Vagina (tissue), 2 donors: ENCODE measurements around the gene TSPAN9. TPM values are rescaled to one million over a fixed set of nuclear protein-coding genes. Genes with fewer than 3 reads are reported as not detected.

Experiments used
- DNase-seq, 2 donors: peaks; one replicate each; pipeline ENCODE4 v3.0.0-alpha.2; 2017; ENCODE audit errors: extremely low spot score in 2 of 2
- H3K27ac ChIP-seq: fragments of 200-600 bp; sonication (generic); one replicate; pipeline ENCODE4 v1.5.1; 2019
- H3K27me3 ChIP-seq: fragments of 200-600 bp; sonication (generic); one replicate; pipeline ENCODE4 v1.5.1; 2019
- H3K36me3 ChIP-seq, 2 donors: fragments of 200-600 bp; sonication (generic); one replicate each; pipeline ENCODE4 v1.5.1; 2017 to 2019
- H3K4me1 ChIP-seq: fragments of 200-600 bp; sonication (generic); one replicate; pipeline ENCODE4 v1.5.1; 2019
- H3K4me3 ChIP-seq, 2 donors: fragments of 200-600 bp; sonication (generic); 1 replicate in 1 of 2; 2 replicates in 1 of 2; pipeline ENCODE4 v1.5.1; 2016 to 2019
- H3K9me3 ChIP-seq: fragments of 200-600 bp; sonication (generic); one replicate; pipeline ENCODE4 v1.5.1; 2019
- POLR2A ChIP-seq, 2 donors: fragments of 450-650 bp; IDR thresholded peaks; one replicate each; pipeline ENCODE4 v1.6.1; 2017; ENCODE audit warnings: antibody characterized with exemption in 2 of 2, mild to moderate bottlenecking in 2 of 2, moderate library complexity in 2 of 2
- POLR2AphosphoS5 ChIP-seq, 2 donors: sonication (generic); formaldehyde crosslinking; IDR thresholded peaks; one replicate each; pipeline ENCODE4 v1.9.0; 2017; ENCODE audit warnings: antibody characterized with exemption in 2 of 2, mild to moderate bottlenecking in 2 of 2, low read depth in 1 of 2; ENCODE audit not compliant: insufficient read depth in 1 of 2
- intact Hi-C: fragments of 100-400 bp; cut with DNase I; formaldehyde crosslinking; loops from one replicate; pipeline ENCODE4 v1.15.1; 2023
- total RNA-seq: library from RNA; depleted of rRNA; stranded (reverse); fragments of >200 nt; gene quantifications from one replicate; pipeline ENCODE4 v1.2.3, GENCODE V29; 2016
- TF ChIP-seq, protein P1 (sequence below), 3 experiments: fragments of 450-650 bp in 2 of 3; fragments of 200-600 bp in 1 of 3; sonication (generic) in 1 of 3; IDR thresholded peaks; one replicate each; pipeline ENCODE4 v1.5.1; 2017 to 2019; ENCODE audit warnings: antibody characterized with exemption in 3 of 3, mild to moderate bottlenecking in 2 of 3, moderate library complexity in 2 of 3

The TSPAN9 gene
- total RNA-seq, 1 donor from 2014 or later = 32.2 TPM

DNA sequence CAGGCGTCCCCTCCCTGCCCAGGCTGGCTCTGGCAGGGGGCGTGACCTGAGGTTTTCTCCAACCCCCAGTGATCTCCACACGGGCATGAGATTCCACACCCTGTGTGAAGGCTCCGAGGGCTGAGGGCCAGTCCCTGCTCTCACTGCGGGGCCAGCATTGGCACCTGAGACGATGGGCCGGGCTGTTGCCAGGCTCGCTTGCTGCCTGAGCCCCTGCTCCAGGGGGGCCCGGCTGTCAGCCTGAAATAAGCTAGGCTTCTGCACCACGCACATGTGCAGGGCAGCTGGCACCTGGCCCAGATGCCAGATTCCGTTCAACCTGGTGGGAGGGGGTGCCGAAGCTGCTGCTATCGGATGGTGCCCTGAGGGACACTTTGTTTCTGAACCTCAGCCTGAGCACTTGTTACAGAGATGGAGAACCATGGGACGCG is 217.3 kb downstream of the TSPAN9 start:
- H3K27ac ChIP-seq = no peak overlapping the region
- H3K9me3 ChIP-seq = no peaks in the 10 kb centered on the region
- intact Hi-C loops = no loop called here
- DNase-seq = no peak
- no peaks in the 10 kb centered on the region for H3K36me3 ChIP-seq
- TF ChIP-seq POLR2A (IDR thresholded peaks at IDR 0.05) = no peak
- TF ChIP-seq POLR2AphosphoS5 (IDR thresholded peaks at IDR 0.05; ENCODE audit: insufficient read depth in 1 of 2, low read depth in 1 of 2) = no peak
- TF ChIP-seq, protein P1, sequence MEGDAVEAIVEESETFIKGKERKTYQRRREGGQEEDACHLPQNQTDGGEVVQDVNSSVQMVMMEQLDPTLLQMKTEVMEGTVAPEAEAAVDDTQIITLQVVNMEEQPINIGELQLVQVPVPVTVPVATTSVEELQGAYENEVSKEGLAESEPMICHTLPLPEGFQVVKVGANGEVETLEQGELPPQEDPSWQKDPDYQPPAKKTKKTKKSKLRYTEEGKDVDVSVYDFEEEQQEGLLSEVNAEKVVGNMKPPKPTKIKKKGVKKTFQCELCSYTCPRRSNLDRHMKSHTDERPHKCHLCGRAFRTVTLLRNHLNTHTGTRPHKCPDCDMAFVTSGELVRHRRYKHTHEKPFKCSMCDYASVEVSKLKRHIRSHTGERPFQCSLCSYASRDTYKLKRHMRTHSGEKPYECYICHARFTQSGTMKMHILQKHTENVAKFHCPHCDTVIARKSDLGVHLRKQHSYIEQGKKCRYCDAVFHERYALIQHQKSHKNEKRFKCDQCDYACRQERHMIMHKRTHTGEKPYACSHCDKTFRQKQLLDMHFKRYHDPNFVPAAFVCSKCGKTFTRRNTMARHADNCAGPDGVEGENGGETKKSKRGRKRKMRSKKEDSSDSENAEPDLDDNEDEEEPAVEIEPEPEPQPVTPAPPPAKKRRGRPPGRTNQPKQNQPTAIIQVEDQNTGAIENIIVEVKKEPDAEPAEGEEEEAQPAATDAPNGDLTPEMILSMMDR (IDR thresholded peaks at IDR 0.05) = no peak
- H3K4me3 ChIP-seq = no peak overlapping the region
- H3K4me1 ChIP-seq = peaks cover 12% of the 10 kb centered on the region
- no peaks in the 10 kb centered on the region for H3K27me3 ChIP-seq

DNA sequence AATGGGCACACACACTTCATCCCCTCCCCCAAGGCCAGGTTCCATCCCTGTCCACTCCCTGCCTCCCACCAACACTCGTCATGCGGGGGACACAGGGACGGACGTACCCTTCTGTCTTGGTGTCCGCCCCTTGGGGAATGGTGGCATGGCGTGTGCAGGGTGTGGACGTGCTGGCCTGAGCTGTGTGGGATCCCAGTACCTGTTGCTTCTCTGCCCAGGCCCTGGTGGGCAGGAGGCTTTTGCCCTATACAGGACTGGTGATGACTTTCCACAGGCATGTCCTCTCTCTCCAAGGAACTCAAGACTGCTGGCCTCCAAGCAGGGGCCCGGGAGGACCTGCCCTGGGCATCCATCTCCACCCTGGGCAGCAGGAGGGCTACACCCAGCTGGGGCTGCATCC is 218.0 kb downstream of the TSPAN9 start:
- no peak for DNase-seq
- no peaks in the 10 kb centered on the region for H3K27me3 ChIP-seq
- no peak overlapping the region for H3K27ac ChIP-seq
- intact Hi-C loops = no loop called here
- H3K4me3 ChIP-seq = no peak overlapping the region
- H3K36me3 ChIP-seq = no peaks in the 10 kb centered on the region
- H3K4me1 ChIP-seq = peaks cover 17% of the 10 kb centered on the region
- no peaks in the 10 kb centered on the region for H3K9me3 ChIP-seq
- TF ChIP-seq, protein P1 (IDR thresholded peaks at IDR 0.05) = no peak
- TF ChIP-seq POLR2AphosphoS5 (IDR thresholded peaks at IDR 0.05; ENCODE audit: insufficient read depth in 1 of 2, low read depth in 1 of 2) (no peak), POLR2A (IDR thresholded peaks at IDR 0.05) (no peak)

DNA sequence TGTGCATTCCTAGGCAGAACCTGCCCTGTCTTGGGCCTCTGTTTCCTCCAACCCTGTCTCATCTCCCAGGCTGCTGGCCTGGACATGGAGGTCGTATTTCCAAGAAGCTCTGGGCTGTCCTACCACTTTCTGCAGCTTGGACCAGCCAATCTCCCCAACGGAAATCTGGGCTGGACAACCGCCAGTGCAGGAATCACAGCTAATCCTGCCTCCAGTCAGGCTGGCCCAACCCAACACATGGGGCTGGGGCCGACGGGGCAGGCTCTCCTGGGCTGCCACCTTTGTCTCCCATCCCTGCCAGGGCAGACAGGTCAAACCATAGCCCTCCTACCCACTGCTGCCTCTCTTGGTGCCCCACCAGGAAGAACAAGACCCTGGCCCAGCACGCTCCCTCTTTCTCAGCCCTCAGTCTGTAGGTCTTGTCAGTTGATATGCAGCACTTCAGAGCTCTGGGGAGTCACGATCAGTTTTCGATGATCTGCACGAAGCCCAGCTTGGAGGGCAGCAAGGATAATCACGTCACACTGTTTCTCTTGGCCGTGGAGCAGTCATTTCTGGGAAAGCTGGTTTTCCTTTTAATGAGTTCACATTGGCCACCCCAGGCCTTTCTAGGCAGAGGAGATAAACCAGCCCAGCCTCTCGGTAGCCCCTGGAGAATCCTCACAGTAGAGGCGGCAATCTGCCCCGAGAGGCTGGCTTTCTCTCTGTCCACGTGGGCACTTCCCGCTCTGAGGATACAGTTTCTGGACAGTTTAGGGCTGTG is 218.6 kb downstream of the TSPAN9 start:
- TF ChIP-seq, protein P1 (IDR thresholded peaks at IDR 0.05) = no peak
- no peak for TF ChIP-seq POLR2AphosphoS5 (IDR thresholded peaks at IDR 0.05; ENCODE audit: insufficient read depth in 1 of 2, low read depth in 1 of 2)
- no peak for TF ChIP-seq POLR2A (IDR thresholded peaks at IDR 0.05)
- intact Hi-C loops = no loop called here
- no peak for DNase-seq

DNA sequence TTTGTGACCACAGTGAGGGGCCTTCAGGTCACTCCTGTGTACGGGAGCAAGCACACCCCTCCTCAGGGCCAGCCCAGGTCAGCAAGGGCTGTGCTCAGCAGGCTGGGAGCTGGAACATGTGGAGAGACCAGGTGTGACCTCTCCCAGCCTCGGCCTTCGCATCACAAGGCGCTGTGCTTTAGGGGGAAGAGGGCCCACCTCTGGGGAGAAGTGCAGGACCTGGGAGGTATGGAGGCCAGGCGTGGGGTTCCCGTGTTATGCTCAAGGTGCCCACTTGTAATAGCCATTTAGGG is 219.2 kb downstream of the TSPAN9 start:
- Histone ChIP-seq H3K9me3 (no peaks in the 10 kb centered on the region), H3K36me3 (no peaks in the 10 kb centered on the region), H3K27me3 (no peaks in the 10 kb centered on the region), H3K27ac (no peak overlapping the region), H3K4me1 (peaks cover 24% of the 10 kb centered on the region), H3K4me3 (no peak overlapping the region)
- DNase-seq = no peak
- no peak for TF ChIP-seq POLR2AphosphoS5 (IDR thresholded peaks at IDR 0.05; ENCODE audit: insufficient read depth in 1 of 2, low read depth in 1 of 2)
- TF ChIP-seq POLR2A (IDR thresholded peaks at IDR 0.05) = no peak
- TF ChIP-seq, protein P1 (IDR thresholded peaks at IDR 0.05) = no peak
- intact Hi-C loops = no loop called here

More for the DNA sequence above, 218.6 kb downstream of the TSPAN9 start:
- no peaks in the 10 kb centered on the region for H3K36me3 ChIP-seq
- no peak overlapping the region for H3K27ac ChIP-seq
- H3K9me3 ChIP-seq = no peaks in the 10 kb centered on the region
- no peaks in the 10 kb centered on the region for H3K27me3 ChIP-seq
- H3K4me3 ChIP-seq = no peak overlapping the region
- peaks cover 23% of the 10 kb centered on the region for H3K4me1 ChIP-seq

DNA sequence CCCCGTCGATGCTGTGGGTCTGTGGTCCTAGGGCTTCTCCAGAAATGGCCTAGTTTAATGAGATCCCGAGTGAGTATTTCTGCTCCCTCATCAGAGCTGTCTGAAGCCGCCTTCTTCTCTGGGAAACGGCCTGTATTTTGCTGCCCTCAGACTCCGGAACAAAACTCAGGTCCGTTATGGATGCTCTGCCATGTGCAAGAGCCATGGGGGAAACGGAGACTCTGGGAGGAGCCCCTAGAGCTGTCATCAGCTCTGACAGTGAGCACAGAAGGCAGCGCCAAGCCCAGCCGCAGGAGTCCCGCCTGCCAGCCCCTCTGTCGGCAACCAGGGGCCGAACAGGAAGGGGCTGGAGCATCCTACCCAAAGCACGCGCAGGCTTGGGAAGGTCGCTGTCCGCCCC is 221.4 kb downstream of the TSPAN9 start:
- H3K9me3 ChIP-seq = no peaks in the 10 kb centered on the region
- TF ChIP-seq POLR2A (IDR thresholded peaks at IDR 0.05) (no peak), POLR2AphosphoS5 (IDR thresholded peaks at IDR 0.05; ENCODE audit: insufficient read depth in 1 of 2, low read depth in 1 of 2) (no peak)
- TF ChIP-seq, protein P1 (IDR thresholded peaks at IDR 0.05) = no peak
- no peaks in the 10 kb centered on the region for H3K27me3 ChIP-seq
- H3K4me3 ChIP-seq = no peak overlapping the region
- H3K27ac ChIP-seq = no peak overlapping the region
- no peak for DNase-seq
- no peaks in the 10 kb centered on the region for H3K36me3 ChIP-seq
- H3K4me1 ChIP-seq = peaks cover 24% of the 10 kb centered on the region
- intact Hi-C loops = no loop called here
